HG03571 (cell line): ENCODE data around the gene MZT2B.
A peak's percentile ranks its signal among the peaks of the same experiment; 100 is the strongest.
"Not testable (repeated sequence)": the region's sequence is repeated elsewhere in the genome, so short reads cannot be mapped to it uniquely, and the experiment has no call there.

ENCODE experiments used
- ATAC-seq: cut with Tn5 transposase; IDR thresholded peaks from one replicate; pipeline ENCODE4 v1.9.1; 2021; ENCODE audit not compliant: unreplicated experiment

The MZT2B gene

GRCh38 chr2:130169896-130170295 lies 12.2 kb upstream of the MZT2B start:
- ATAC-seq = no peak

- ATAC-seq = not testable (repeated sequence)
These were observed 7.2 kb upstream of the MZT2B start for GRCh38 chr2:130174866-130175265.

- not testable (repeated sequence) for ATAC-seq
These were observed 1.4 kb upstream of the MZT2B start for GRCh38 chr2:130180404-130181324.

GRCh38 chr2:130181325-130181879 lies 660 bp upstream of the MZT2B start, which contains the start of gene SMPD4:
SMPD4 (minus strand) TSS chr2:130181602; CDS start chr2:130176592, 5,010 bp downstream.
- ATAC-seq = peak; percentile 60

DNA sequence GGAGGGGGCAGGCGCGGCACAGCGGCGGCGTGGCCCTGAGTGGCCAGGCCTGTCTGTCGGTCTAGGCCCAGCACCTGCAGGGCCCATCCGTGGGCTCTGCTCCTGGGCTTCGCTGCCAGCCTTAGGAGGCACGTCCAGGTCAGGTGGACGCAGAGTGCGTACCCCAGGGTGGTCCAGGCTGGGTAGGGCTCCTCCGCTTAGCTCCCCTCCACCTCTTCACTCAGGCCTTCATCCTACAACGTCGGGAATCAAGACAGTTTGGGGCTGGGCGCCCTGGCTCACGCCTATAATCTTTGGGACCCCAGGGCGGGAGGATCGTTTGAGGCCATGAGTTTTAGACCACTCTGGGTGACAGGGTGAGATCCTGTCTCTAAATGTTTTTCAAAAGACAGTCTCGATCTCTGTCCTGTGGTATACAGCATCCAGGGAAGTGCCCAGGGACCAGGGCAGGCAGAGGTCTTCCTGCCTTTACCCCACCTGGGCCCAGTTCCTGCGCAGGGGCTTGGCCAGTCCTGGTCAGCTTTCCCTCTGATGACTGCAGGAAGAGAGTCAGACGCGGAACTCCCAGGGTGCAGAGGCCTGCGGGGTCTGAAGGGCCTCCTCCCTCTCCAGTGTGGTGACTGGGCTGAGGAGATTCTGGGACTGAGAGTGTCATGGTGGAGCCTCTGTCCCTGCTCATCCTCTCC lies 907 bp downstream of the MZT2B start:
- ATAC-seq = not testable (repeated sequence)

GRCh38 chr2:130183512-130184373 lies 1.7 kb downstream of the MZT2B start:
- ATAC-seq = no peak

DNA sequence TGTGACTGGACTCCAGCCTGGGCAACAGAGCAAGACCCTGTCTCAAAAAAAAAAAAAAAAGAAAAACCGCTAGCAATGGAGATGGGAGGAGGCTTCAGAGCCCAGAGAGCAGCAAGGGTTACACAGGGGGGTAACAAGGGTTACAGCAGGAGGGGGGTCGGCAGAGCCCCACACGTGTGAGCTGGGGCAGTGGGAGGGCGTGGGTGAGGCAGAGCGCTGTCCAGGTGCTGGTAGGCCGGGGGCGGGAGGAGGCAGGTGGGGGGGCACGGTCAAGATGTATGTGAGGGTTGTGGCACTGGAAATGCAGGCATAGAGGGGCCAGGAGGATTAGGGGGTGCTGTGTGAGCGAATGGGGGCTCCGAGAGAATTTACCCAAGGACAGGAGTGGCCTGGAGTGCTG lies 3.4 kb downstream of the MZT2B start:
- no peak for ATAC-seq

DNA sequence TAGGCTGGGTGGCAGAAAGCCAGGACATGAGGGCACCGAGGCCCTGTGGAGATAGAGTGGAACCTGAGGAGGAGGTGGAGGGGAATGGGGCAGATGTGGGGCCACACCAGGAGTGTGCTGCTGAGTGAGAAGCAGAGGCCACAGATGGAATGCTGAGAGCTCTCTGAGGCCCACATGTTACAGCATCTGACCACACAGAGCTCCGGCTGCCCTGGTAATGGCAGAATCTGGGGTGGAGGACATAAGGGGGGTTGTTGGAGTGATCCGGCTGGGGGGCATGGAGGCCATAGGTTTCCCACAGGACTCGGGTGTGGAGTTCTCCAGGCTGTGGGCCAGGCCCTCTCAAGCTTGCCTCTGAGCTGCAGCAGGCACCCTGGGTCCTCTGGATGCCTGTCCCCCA lies 3.8 kb downstream of the MZT2B start:
- no peak for ATAC-seq

GRCh38 chr2:130186391-130186790 lies 4.3 kb downstream of the MZT2B start:
- no peak for ATAC-seq

- ATAC-seq = no peak
These were observed 5.2 kb downstream of the MZT2B start for GRCh38 chr2:130187268-130187667.

DNA sequence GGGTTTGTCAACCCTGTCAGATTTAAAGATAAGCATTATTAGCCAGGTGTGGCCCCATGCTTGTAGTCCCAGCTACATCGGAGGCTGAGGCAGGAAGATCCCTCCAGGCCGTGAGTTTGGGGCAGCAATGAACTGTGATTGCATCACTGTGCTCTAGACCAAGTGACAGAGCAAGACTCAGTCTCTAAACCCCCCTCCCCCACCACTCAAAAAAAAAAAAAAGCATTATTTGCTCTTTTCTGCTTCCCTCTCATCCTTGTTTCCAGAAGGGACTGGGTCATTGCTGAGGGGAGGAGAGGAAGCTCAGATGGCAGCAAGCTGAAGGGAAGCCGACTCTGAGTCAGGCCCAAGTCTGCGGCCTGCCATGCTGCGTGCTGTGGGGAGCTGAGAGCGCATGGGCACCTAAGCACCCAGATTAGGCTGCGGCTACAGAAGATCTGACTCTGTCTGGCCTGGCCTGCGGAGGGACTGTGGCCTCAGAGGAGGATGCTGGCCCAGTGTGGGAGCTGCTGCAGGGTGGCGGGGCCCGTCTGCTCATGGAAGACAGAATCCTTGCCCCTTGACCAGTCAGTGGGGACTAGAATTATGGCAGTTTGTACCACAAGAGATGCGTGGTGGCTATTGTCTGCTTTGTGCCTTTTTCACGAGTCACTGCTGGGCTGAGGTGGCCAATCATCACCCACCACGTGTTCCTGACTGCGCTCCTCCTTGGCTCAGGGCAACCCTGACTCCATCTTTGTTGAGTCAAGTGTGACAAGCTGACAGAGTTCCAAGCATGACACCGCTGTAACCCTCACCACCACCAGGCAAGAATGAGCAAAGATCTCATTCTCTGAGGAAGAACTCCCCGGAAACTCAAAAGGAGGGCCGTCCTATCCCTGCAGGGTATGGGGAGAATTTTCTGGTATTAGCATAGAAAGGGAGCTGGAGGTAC lies 6.1 kb downstream of the MZT2B start:
- not testable (repeated sequence) for ATAC-seq

GRCh38 chr2:130188958-130189357 lies 6.9 kb downstream of the MZT2B start:
- ATAC-seq = not testable (repeated sequence)

DNA sequence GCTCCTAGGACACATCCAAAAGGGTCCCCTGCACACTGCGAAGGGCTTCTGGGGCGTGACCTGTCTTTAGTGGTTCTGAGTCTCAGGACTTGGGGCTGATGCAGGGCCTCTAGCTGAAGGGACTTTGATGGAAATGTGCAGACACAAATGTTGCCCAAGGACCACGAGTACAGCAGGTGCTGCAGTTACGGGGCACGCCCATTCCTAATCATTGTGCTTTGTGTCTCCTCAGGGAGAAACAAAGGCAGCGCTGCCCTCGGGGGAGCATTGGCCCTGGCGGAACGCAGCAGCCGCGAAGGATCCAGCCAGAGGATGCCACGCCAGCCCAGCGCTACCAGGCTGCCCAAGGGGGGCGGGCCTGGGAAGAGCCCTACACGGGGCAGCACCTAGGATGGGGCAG lies 8.2 kb downstream of the MZT2B start:
- no peak for ATAC-seq

DNA sequence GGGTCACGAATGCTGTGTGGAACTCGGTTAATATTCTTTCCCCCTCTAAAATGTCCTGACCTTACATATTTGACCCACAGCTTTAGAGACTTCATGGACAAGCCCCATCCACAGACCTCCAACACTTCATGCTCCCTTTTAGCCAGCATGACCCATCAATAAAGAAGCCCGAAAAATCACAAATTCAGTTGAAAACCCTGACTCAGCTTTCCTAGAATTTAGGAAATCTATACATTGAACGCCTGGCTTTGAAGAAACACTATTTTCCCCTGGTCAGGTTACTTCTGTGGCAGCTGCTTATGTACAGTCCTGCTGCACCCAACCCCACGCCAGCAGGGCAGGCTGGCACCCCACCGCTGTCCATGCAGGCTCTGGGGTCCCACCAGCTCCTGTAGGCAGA lies 9.3 kb downstream of the MZT2B start:
- not testable (repeated sequence) for ATAC-seq

DNA sequence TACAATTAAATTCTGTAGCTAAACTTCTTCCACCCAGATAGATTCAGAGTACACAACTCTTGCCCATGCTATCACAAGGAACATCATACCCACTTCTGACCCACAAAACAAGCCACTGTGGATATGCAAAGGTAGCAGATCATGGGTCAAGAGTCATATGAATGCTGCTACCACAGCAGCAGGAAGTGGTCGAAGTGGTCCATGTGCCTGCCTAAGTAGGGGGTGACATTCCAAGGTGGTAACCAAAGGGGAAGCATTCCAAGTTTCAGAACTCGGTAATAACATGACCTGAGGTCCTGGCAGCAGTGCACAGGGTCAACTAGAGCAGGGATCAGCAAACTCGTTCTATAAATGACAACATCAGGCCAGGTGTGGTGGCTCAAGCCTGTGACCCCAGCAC lies 10.4 kb downstream of the MZT2B start:
- ATAC-seq = not testable (repeated sequence)

- not testable (repeated sequence) for ATAC-seq
These were observed 11.8 kb downstream of the MZT2B start for GRCh38 chr2:130193824-130194223.

DNA sequence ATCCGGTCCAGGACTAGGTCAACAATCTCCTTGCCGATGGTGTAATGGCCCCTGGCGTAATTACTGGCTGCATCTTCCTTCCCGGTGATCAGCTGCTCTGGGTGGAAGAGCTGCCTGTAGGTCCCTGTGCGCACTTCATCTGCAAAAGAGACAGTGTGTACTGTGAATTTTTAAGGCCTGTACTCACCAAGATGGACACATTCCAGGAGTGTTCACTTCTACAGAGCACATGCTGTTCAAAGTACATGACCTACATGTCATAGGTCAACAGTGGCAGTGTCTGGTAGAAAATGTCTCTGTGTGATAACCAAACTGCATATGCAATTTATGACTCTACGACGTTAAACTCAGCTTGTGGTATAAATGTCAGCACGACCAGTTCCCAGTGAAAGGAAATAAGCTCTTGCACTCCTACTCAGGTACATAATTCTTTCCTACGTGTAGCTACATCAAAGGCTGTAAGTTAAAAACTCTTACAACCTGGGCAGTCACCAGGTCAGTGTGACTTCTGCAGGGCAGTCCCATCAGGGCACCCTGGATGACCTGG lies 13.1 kb downstream of the MZT2B start:
- ATAC-seq = not testable (repeated sequence)

GRCh38 chr2:130196052-130196451 lies 14.0 kb downstream of the MZT2B start:
- ATAC-seq = not testable (repeated sequence)

GRCh38 chr2:130198343-130198742 lies 16.3 kb downstream of the MZT2B start, which contains the start of gene TUBA3E:
TUBA3E (minus strand) TSS chr2:130198439; CDS start chr2:130198360, 79 bp downstream.
- no peak for ATAC-seq
